ENCODE results near the gene PARP8. TPM values are rescaled to one million over a fixed set of nuclear protein-coding genes. Genes with fewer than 3 reads are reported as not detected.

PARP8 gene
- polyA plus RNA-seq, 1 donor (not counting 4 experiments of a cell fraction or from before 2014, with no cell fraction given) = 29.1 TPM

GRCh38 chr5:50888751-50889150 is 222.3 kb downstream of the PARP8 start:
- Histone ChIP-seq H4K20me1 (ENCODE audit: control insufficient read depth, extremely low read depth, insufficient read depth, low read length) (no peaks in the 10 kb centered on the region), H3K9ac (ENCODE audit: control insufficient read depth, extremely low read depth, insufficient read depth, low read length) (no peak overlapping the region), H3K9me1 (ENCODE audit: control insufficient read depth, extremely low read depth, insufficient read depth, low read length) (no peaks in the 10 kb centered on the region), H3K27me3 (ENCODE audit: control insufficient read depth, extremely low read depth, insufficient read depth, low read length) (no peaks in the 10 kb centered on the region), H3K27ac (ENCODE audit: control insufficient read depth, insufficient read depth, low read length) (no peak overlapping the region), H3K4me1 (ENCODE audit: control insufficient read depth, extremely low read depth, insufficient read depth, low read length) (no peaks in the 10 kb centered on the region), H3K4me2 (ENCODE audit: control insufficient read depth, extremely low read depth, insufficient read depth, low read depth, low read length) (no peak overlapping the region), H3K4me3 (ENCODE audit: control insufficient read depth in 2 of 3, extremely low read depth in 1 of 3, insufficient read depth in 2 of 3, low read depth in 1 of 3, low read length in 3 of 3) (no peak overlapping the region), H3K9me3 (ENCODE audit: control insufficient read depth, low read depth, low read length) (no peaks in the 10 kb centered on the region), H2AFZ (ENCODE audit: control insufficient read depth, low read length) (no peak overlapping the region), H3K79me2 (ENCODE audit: control insufficient read depth, insufficient read depth, low read length) (no peaks in the 10 kb centered on the region), H3K36me3 (ENCODE audit: control insufficient read depth in 2 of 2, extremely low read depth in 1 of 2, insufficient read depth in 2 of 2, low read length in 2 of 2) (no peaks in the 10 kb centered on the region)
- DNase-seq (ENCODE audit: low read depth, low spot score) = no peak
- no peak for TF ChIP-seq EZH2 (IDR thresholded peaks at IDR 0.05; ENCODE audit: low read length)
- dilution Hi-C loops (cut with MboI; ENCODE audit: extremely low pct_ligation_motif_present, low sequenced_read_pairs) = no loop called here
- FAIRE-seq = no peak

GRCh38 chr5:50889790-50890189 is 223.4 kb downstream of the PARP8 start:
- Histone ChIP-seq H3K4me1 (ENCODE audit: control insufficient read depth, extremely low read depth, insufficient read depth, low read length) (no peaks in the 10 kb centered on the region), H3K79me2 (ENCODE audit: control insufficient read depth, insufficient read depth, low read length) (no peaks in the 10 kb centered on the region), H3K9me1 (ENCODE audit: control insufficient read depth, extremely low read depth, insufficient read depth, low read length) (no peaks in the 10 kb centered on the region), H2AFZ (ENCODE audit: control insufficient read depth, low read length) (no peak overlapping the region), H3K36me3 (ENCODE audit: control insufficient read depth in 2 of 2, extremely low read depth in 1 of 2, insufficient read depth in 2 of 2, low read length in 2 of 2) (no peaks in the 10 kb centered on the region), H3K9me3 (ENCODE audit: control insufficient read depth, low read depth, low read length) (no peaks in the 10 kb centered on the region), H4K20me1 (ENCODE audit: control insufficient read depth, extremely low read depth, insufficient read depth, low read length) (no peaks in the 10 kb centered on the region), H3K9ac (ENCODE audit: control insufficient read depth, extremely low read depth, insufficient read depth, low read length) (no peak overlapping the region), H3K4me3 (ENCODE audit: control insufficient read depth in 2 of 3, extremely low read depth in 1 of 3, insufficient read depth in 2 of 3, low read depth in 1 of 3, low read length in 3 of 3) (no peak overlapping the region), H3K27ac (ENCODE audit: control insufficient read depth, insufficient read depth, low read length) (no peak overlapping the region), H3K27me3 (ENCODE audit: control insufficient read depth, extremely low read depth, insufficient read depth, low read length) (no peaks in the 10 kb centered on the region), H3K4me2 (ENCODE audit: control insufficient read depth, extremely low read depth, insufficient read depth, low read depth, low read length) (no peak overlapping the region)
- no peak for FAIRE-seq
- no peak for DNase-seq (ENCODE audit: low read depth, low spot score)
- TF ChIP-seq CTCF (optimal IDR thresholded peaks at IDR 0.05 in 1 of 3, IDR thresholded peaks at IDR 0.05 in 1 of 3, conservative IDR thresholded peaks at IDR 0.05 in 1 of 3; ENCODE audit: extremely low read depth in 1 of 3, insufficient read depth in 2 of 3, low read length in 3 of 3) (no peak), EZH2 (IDR thresholded peaks at IDR 0.05; ENCODE audit: low read length) (no peak)
- dilution Hi-C loops (cut with MboI; ENCODE audit: extremely low pct_ligation_motif_present, low sequenced_read_pairs) = no loop called here

Other genes starting within 250 kb of the PARP8 start
- gene EMB, start 225.3 kb upstream of the PARP8 start, polyA plus RNA-seq = 41.6 to 68.8 TPM (median 45.6 TPM) in 3 replicates